ENCODE measurements around the gene USP47. TPM values are rescaled to one million over a fixed set of nuclear protein-coding genes. Genes with fewer than 3 reads are reported as not detected.

Gene USP47
- polyA plus RNA-seq, 2 of the 4 experiments (the other 2 are of a cell fraction) = 31.0 to 32.8 TPM

GRCh38 chr11:11980841-11981308 is 139.1 kb downstream of the USP47 start:
- Histone ChIP-seq H3K9me3 (no peaks in the 10 kb centered on the region), H3K4me1 (peaks cover 67% of the 10 kb centered on the region), H3K4me2 (no peak overlapping the region), H3K4me3 (no peak overlapping the region), H3K27ac (peak overlapping the region in 1 of 2 experiments; percentile 93; a peak in 2 of 6 replicates)
- FAIRE-seq (no peak), DNase-seq (ENCODE audit: low read depth in 1 of 2, low spot score in 1 of 2) (no peak), ATAC-seq (no peak)
- POLR2A ChIA-PET = no interaction called here
- TF ChIP-seq JUNB (IDR thresholded peaks at IDR 0.05) (no peak), HEYL (CRISPR knock-in tag; IDR thresholded peaks at IDR 0.05) (no peak), TFCP2L1 (CRISPR knock-in tag; IDR thresholded peaks at IDR 0.05) (no peak), RNF2 (IDR thresholded peaks at IDR 0.05; ENCODE audit: borderline replicate concordance, low read depth) (no peak), ESRRA (IDR thresholded peaks at IDR 0.05; ENCODE audit: borderline replicate concordance, low read length) (no peak), RFX5 (IDR thresholded peaks at IDR 0.05) (no peak)
- CTCF ChIA-PET = interaction anchor here (1.6 to 10.9 kb wide), 3 partner anchors 14 to 63 kb away, joined by 3 to 98 read pairs (median 5); no protein-coding TSS in a partner anchor
- 88% methylated on average over 3 of the region's 3 CpGs for WGBS (ENCODE audit: missing lambda C conversion rate)

DNA sequence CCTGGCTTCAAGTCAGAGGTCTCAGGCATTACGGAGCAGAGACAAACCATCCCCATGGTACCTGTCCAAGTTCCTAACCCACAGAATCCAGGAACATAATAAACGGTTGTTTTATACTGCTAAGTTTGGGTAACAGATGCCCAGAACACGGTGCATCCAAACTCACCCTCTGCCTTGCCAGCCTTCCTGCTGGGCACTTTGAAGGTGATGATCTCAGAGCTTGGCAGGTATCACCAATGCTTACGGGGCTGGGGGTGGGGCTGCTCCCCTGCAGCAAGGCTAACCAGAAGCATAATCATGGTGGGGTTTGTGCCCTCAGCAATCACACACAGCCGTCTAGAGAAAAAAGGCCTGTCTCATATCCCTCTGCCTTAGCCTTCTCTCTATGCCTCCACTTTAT is 139.6 kb downstream of the USP47 start:
- no peak for ATAC-seq
- H3K4me2 ChIP-seq = no peak overlapping the region
- POLR2A ChIA-PET = no interaction called here
- H3K4me3 ChIP-seq = no peak overlapping the region
- no peak for DNase-seq (ENCODE audit: low read depth in 1 of 2, low spot score in 1 of 2)
- 88% methylated on average over 5 of the region's 5 CpGs for WGBS (ENCODE audit: missing lambda C conversion rate)
- peak overlapping the region in 1 of 2 experiments; percentile 93; a peak in 2 of 6 replicates for H3K27ac ChIP-seq
- H3K4me1 ChIP-seq = peaks cover 66% of the 10 kb centered on the region
- TF ChIP-seq FOSL2 (IDR thresholded peaks at IDR 0.05) = no peak
- no peak for TF ChIP-seq FOSL2 (CRISPR knock-in tag; IDR thresholded peaks at IDR 0.05)
- no peak for TF ChIP-seq SREBF2 (IDR thresholded peaks at IDR 0.05)
- no peak for TF ChIP-seq KDM1A (IDR thresholded peaks at IDR 0.05; ENCODE audit: low read depth)
- no peak for TF ChIP-seq NR3C1 (IDR thresholded peaks at IDR 0.05)
- no peak for TF ChIP-seq KDM5A (IDR thresholded peaks at IDR 0.05)
- no peak for TF ChIP-seq PHF8 (IDR thresholded peaks at IDR 0.05; ENCODE audit: borderline replicate concordance, low read depth)
- no peak for TF ChIP-seq FOSB (CRISPR knock-in tag; IDR thresholded peaks at IDR 0.05)
- TF ChIP-seq POLR2AphosphoS2 (conservative IDR thresholded peaks at IDR 0.05; ENCODE audit: low read length) = no peak
- no peak for TF ChIP-seq NFE2L2 (conservative IDR thresholded peaks at IDR 0.05; ENCODE audit: low read length)
- TF ChIP-seq RCOR1 (IDR thresholded peaks at IDR 0.05; ENCODE audit: low read depth, low read length) = no peak
- no peak for TF ChIP-seq HOXB5 (CRISPR knock-in tag; IDR thresholded peaks at IDR 0.05)
- no peak for TF ChIP-seq GATA3 (IDR thresholded peaks at IDR 0.05; ENCODE audit: borderline replicate concordance)
- TF ChIP-seq BCL3 (IDR thresholded peaks at IDR 0.05) = no peak
- TF ChIP-seq HEYL (CRISPR knock-in tag; IDR thresholded peaks at IDR 0.05) = no peak
- TF ChIP-seq FOXS1 (CRISPR knock-in tag; IDR thresholded peaks at IDR 0.05) = no peak
- TF ChIP-seq, protein P1, sequence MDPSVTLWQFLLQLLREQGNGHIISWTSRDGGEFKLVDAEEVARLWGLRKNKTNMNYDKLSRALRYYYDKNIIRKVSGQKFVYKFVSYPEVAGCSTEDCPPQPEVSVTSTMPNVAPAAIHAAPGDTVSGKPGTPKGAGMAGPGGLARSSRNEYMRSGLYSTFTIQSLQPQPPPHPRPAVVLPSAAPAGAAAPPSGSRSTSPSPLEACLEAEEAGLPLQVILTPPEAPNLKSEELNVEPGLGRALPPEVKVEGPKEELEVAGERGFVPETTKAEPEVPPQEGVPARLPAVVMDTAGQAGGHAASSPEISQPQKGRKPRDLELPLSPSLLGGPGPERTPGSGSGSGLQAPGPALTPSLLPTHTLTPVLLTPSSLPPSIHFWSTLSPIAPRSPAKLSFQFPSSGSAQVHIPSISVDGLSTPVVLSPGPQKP (IDR thresholded peaks at IDR 0.05; ENCODE audit: low read depth, low read length) = no peak
- no peak for TF ChIP-seq MAFK (IDR thresholded peaks at IDR 0.05; ENCODE audit: partially characterized antibody)
- H3K9me3 ChIP-seq = no peaks in the 10 kb centered on the region
- FAIRE-seq = no peak
- CTCF ChIA-PET = interaction anchor here (1.6 to 10.9 kb wide), 3 partner anchors 14 to 63 kb away, joined by 3 to 98 read pairs (median 5); no protein-coding TSS in a partner anchor

DNA sequence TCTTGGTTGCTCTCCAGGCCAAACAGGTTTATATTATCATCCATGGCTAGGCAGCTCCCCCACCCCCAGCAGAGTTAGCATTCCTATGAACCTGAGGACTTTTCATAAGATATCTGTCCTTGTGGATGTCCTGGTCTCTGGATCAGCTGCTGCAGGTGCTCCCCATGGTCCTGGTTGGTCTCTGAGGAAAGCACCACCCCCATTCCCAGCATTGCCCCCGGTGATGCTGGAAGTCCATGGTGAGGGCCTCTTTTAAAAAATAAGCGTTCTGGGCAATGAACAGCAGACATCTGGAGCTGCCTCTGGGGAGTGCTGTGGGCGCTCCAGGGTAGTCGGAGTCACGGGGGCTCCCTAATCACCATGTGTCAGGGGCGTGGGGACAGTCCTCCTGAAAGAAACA is 140.1 kb downstream of the USP47 start:
- H3K4me1 ChIP-seq = peaks cover 61% of the 10 kb centered on the region
- WGBS (ENCODE audit: missing lambda C conversion rate) = 89% methylated on average over 5 of the region's 6 CpGs
- FAIRE-seq (no peak), DNase-seq (ENCODE audit: low read depth in 1 of 2, low spot score in 1 of 2) (no peak), ATAC-seq (no peak)
- no peak overlapping the region for H3K4me3 ChIP-seq
- peak overlapping the region in 1 of 2 experiments; percentile 93; a peak in 2 of 6 replicates for H3K27ac ChIP-seq
- no peak overlapping the region for H3K4me2 ChIP-seq
- TF ChIP-seq KDM1A (IDR thresholded peaks at IDR 0.05; ENCODE audit: low read depth) = no peak
- TF ChIP-seq, protein P2, sequence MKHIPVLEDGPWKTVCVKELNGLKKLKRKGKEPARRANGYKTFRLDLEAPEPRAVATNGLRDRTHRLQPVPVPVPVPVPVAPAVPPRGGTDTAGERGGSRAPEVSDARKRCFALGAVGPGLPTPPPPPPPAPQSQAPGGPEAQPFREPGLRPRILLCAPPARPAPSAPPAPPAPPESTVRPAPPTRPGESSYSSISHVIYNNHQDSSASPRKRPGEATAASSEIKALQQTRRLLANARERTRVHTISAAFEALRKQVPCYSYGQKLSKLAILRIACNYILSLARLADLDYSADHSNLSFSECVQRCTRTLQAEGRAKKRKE (CRISPR knock-in tag; IDR thresholded peaks at IDR 0.05; ENCODE audit: low read depth) = no peak
- no peak for TF ChIP-seq CTCF (IDR thresholded peaks at IDR 0.05)
- no peak for TF ChIP-seq MAZ (IDR thresholded peaks at IDR 0.05; ENCODE audit: borderline replicate concordance, low read depth, low read length)
- TF ChIP-seq TFCP2L1 (CRISPR knock-in tag; IDR thresholded peaks at IDR 0.05) = no peak
- no peak for TF ChIP-seq RFX5 (IDR thresholded peaks at IDR 0.05)
- TF ChIP-seq, protein P3, sequence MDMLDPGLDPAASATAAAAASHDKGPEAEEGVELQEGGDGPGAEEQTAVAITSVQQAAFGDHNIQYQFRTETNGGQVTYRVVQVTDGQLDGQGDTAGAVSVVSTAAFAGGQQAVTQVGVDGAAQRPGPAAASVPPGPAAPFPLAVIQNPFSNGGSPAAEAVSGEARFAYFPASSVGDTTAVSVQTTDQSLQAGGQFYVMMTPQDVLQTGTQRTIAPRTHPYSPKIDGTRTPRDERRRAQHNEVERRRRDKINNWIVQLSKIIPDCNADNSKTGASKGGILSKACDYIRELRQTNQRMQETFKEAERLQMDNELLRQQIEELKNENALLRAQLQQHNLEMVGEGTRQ (IDR thresholded peaks at IDR 0.05) = no peak
- no peak for TF ChIP-seq HOXB5 (CRISPR knock-in tag; IDR thresholded peaks at IDR 0.05)
- TF ChIP-seq RCOR1 (IDR thresholded peaks at IDR 0.05; ENCODE audit: low read depth, low read length) = no peak
- no peak for TF ChIP-seq MAFK (IDR thresholded peaks at IDR 0.05; ENCODE audit: partially characterized antibody)
- no peak for TF ChIP-seq NFE2L2 (conservative IDR thresholded peaks at IDR 0.05; ENCODE audit: low read length)
- no peak for TF ChIP-seq KDM5A (IDR thresholded peaks at IDR 0.05)
- ChIA-PET CTCF (interaction anchor here (1.6 to 10.9 kb wide), 4 partner anchors 8 to 62 kb away, joined by 3 to 98 read pairs (median 7); no protein-coding TSS in a partner anchor), POLR2A (no interaction called here)
- no peaks in the 10 kb centered on the region for H3K9me3 ChIP-seq
